ENCODE results near the gene TMEM163.
"Not testable (repeated sequence)": the region's sequence is repeated elsewhere in the genome, so short reads cannot be mapped to it uniquely, and the experiment has no call there.

TMEM163 gene

DNA sequence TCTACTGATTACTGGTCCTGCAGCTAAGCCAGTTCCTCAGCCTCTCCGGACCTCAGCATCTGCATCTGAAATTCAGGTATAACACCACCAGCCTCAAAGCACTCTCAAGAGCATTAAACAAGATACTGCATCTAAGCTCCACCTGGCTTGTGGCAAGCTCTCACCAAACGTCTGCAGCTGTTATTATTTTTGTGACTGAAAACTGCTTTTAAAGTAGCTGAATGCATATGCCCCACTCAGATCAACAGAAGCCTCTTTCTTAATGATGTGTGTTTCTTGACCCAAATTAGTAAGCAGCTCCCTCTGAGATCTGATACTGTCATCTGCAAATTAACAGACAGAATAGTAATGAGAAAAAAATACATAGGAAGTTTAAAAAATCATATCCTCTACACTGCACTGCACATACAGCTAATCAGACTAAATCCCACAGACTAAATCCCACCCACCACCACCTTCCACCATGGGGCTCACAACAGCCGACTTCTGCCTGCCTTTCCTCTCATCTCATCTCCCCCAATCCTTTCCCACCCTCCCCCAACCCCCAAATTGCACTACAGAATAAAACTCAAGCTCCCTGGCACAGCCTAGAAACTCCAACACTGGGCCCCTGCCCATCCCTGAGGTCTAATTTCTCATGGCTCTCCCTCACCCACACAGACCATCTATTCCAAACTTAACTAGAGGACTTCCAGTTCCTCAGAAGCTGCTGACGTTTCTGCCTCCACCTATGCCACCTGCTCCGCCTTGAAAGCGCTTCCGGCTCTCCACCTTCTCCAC lies 52.9 kb downstream of the TMEM163 start:
- DNase-seq (ENCODE audit: low read depth, low spot score): no peak

DNA sequence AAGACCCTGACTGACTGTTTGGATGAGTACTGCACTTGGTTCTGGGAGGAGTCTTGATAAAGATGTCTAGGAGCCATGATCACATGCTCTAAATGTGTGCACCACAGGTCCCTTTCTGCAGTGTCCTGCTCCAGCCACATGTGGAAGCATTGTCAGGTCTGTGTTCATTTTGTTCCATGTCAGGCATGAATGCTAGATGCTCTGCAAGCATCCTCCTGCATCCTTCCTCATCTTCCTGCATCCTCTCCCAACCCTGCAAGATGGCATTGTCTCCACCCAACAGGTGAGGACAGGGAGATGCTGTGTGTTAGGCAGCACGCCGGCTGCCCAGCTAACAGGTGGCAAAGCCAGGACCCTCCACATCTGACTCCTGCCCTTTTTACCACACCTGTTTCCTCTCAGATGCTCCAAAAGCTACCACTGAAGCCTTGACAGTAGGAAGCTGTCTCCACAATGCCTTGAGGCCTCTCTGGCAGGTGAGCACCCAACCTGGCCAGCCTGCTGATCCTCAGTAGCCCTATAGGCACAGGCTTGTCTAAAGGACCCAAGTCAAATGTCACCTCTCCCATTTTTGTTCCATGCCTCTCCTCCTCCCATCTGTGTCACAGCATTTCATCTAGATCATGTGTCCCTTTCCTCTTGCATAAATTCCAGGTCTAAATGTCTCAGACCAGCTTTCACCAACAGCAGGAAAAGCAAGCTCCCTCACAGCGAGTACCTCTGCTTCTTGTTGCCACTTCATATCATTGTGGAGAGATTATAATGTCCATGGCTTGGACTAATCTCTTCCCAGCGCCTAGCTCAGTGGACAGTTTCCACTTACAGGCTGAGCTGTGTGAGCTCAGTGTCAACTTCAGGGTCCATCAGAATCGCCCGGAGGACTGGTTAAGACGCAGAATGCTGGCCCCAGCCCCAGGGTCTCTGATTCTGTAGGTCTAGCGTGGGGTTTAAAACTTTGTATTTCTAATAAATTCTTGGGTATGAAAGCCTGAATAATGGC lies 55.0 kb downstream of the TMEM163 start:
- no peak for DNase-seq (ENCODE audit: low read depth, low spot score)

DNA sequence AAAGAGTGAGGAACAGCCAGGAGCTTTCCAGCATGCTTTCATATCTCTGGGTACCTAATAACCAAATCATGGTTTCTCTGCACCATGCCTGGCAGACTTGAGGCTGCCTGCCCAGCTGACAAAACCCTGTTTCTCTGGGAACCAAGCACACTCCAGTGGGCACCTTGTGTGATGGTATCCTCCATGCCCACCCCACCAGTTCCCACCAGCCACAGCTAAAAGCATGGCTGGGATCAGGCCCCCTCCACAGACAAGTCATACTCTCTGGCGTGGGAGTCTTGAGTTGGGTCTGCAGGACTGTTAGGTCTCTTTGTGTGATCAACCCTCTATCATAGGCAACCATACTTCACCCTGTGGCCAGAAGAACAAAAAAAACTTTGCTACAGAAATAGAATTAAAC lies 56.0 kb downstream of the TMEM163 start:
- no peak for DNase-seq (ENCODE audit: low read depth, low spot score)

DNA sequence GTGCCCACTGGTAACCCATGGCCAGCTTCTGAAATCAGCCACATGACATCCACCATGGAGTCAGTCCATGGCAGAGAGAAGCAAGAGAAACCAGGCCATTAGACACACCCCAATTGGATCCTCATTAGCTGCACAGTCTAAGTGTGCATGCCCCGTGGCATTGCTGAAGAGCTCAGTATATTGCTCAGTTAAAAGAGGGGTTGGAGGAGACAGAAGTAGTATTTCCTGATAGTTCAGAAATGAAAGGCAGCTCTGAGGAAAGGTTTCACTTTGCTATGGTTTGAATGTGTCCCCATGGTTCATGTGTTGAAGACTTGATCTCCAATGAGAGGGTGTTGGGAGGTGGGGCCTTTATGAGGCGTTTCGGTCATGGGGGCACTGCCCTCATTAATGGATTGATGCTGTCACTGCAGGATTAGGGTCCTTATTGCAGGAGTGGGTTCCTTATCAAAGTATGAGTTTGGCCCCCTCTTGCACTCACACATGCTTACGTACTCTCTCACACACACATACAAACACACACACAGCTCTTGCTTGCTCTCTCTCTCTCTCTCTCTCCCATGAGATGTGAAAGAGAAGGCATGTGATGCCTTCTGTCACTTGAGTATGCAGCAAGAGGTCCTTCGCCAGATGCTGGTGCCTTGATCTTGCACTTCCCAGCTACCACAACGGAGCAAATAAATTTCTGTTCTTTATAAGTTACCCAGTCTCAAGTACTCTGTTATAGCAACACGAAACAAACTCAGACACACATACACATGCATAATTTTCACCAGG lies 58.0 kb downstream of the TMEM163 start:
- DNase-seq (ENCODE audit: low read depth, low spot score): no peak

DNA sequence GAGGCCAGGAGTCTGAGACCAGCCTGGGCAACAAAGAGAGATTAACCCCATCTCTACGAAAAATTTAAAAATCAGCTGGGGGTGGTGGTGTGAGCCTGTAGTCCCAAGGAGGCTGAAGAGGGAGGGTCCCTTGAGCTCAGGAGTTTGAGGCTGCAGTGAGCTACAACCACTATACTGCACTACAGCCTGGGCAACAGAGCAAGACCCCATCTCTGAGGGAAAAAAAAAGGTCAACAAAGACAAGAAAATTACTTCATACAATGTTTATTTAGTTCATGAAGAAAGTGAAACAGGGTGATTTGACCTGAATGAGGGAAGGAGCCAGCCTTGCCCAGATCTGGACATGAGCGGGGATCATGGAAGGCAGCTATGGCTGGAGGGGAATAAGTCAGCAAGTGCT lies 59.1 kb downstream of the TMEM163 start:
- DNase-seq (ENCODE audit: low read depth, low spot score): no peak

DNA sequence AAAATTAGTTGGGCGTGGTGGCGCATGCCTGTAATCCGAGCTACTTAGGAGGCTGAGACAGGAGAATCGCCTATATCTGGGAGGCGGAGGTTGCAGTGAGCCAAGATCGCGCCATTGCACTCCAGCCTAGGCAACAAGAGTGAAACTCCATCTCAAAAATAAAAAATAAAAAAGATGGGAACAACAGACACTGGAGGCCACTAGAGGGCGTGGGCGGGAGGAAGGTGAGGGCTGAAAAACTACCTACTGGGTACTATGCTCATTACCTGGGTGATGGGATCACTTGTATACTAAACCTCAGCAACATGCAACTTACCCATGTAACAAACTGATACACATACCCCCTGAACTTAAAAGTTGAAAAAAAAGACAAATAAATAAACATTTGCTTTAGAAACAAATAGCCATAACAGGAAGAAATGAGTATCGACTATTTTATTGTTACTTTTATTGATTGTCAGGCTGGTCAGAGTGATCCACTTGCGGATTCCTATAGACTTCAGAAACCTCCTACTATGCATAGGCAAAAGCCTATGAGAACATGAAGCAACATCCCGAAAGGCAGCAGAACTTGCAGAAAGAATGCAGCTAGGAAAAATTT lies 61.0 kb downstream of the TMEM163 start:
- no peak for DNase-seq (ENCODE audit: low read depth, low spot score)

DNA sequence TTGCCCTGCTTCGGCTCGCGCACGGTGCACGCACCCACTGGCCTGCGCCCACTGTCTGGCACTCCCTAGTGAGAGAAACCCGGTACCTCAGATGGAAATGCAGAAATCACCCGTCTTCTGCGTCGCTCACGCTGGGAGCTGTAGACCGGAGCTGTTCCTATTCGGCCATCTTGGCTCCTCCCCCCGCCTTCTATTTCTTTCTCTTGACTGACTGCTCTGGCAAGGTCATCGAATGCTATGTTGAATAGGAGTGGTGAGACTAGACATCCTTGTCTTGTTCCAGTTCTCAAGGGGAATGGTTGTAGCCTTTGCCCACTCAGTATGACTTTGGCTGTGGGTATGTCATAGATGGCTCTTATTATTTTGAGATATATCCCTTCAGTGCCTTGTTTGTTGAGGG lies 62.4 kb downstream of the TMEM163 start:
- not testable (repeated sequence) for DNase-seq (ENCODE audit: low read depth, low spot score)

DNA sequence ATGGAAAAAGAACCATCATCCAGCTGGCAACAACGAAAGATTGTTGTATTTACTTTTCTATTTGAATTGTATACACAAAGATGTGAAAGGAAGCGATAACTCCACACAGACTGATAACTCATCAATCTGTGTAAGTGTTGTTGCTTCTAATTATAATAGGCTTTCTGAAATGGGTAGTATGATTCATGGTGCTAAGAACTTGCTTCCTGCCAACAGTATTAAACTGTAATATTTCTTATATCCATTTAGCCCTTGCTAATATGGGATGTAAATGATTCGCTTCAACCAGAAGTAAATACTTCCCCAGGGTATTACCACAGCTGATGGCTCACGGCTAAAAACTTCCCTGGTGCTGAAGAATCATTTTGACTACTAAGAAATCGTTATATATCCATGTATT lies 70.2 kb downstream of the TMEM163 start:
- no peak for DNase-seq (ENCODE audit: low read depth, low spot score)

DNA sequence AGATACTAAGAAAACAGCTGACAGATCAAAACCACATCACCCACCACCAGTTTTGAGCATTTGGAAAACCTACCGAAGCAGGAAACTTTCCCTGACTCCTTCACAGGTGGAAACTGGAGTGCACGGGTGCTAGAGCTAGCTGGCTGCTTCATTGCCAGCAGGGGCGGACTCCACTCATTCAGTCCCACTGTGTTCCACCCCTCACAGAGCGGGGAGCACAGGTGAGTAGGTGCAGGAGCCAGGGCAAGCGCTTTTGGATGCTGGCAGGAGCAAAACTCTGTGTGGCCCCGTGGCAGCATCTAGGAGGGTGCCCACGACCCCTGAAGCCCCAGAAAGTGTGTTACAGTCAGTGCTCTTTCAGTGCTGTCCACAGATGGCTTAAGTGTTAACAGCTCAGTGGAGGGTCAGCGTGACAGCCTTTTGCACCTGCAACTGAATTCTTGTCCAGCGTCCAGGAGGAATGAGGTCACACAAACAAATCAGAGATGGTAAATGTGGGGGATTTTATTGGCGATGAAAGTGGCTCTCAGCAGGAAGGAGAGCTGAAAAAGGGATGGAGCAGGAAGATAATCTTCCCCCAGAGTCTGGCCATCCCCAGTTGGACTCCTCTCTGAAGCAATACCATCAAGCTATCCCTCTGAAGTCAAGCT lies 71.1 kb downstream of the TMEM163 start:
- DNase-seq (ENCODE audit: low read depth, low spot score): no peak

DNA sequence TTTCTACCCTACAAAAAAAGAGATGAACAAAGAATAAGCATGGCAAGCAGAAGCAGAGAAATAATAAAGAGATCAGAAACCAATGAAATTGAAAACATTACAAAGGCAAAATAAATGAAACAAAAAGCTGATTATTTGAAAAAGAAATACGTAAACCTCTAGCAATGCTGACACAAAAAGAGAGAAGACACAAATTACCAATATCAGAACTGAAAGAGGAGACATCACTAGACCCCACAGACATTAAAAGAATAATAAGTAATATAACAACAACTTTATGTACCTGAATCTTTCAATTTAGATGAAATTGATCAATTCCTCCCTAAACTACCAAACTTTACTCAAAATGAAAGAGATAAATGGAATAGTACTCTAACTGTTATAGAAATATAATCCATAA lies 75.9 kb downstream of the TMEM163 start:
- no peak for DNase-seq (ENCODE audit: low read depth, low spot score)

DNA sequence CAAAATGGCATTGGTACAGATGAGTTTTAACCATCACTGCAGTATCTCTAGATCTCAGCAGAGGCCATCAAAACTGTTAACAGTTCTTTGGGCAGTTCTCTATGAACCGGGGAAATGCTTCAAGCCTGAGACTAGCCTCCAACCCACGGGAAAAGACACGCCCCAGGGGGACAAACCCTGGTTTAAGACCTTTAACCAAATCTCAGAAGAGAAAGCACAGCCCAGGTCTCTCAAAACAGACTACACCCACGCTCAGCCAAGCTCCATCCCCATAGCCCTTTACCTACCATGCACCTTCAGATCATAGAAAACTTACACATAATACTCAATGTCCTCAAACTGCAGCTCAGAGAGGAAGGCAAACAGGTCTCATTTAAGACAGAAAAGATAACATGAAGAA lies 78.3 kb downstream of the TMEM163 start:
- DNase-seq (ENCODE audit: low read depth, low spot score): no peak

DNA sequence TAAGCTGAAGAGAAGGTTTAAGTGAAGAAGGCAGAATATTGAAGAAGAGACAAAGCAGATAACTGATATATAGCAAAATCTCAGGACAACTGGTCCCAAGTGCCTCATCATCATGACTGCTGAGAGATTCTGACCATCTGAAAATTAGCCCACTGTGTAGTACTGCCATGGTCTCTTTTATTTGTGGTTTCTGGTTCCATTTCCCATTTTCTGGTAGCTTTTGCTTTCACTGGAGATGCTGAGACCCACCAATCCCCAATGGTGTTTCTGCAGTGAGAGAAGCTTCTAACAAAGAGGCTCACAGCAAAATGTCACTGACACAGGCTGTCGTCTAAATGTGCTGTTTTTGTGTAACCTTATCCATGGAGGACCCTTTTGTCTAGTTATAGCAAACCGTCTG lies 79.5 kb downstream of the TMEM163 start:
- no peak for DNase-seq (ENCODE audit: low read depth, low spot score)

DNA sequence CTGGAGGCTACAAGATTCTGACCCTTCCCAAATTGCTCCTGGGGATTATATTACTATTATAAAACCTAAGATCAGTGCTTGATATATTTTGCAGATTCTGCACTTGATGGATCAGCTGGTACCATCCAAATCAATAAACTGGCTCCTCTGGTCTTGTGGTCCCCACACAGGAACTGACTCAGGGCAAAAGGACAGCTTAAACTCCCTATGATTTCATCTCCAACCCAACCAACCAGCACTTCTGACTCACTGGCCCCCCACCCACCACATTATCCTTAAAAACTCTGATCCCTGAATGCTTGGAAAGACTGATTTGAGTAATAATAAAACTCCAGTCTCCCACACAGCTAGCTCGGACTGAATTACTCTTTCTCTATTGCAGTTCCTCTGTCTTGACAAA lies 82.1 kb downstream of the TMEM163 start:
- DNase-seq (ENCODE audit: low read depth, low spot score): no peak

DNA sequence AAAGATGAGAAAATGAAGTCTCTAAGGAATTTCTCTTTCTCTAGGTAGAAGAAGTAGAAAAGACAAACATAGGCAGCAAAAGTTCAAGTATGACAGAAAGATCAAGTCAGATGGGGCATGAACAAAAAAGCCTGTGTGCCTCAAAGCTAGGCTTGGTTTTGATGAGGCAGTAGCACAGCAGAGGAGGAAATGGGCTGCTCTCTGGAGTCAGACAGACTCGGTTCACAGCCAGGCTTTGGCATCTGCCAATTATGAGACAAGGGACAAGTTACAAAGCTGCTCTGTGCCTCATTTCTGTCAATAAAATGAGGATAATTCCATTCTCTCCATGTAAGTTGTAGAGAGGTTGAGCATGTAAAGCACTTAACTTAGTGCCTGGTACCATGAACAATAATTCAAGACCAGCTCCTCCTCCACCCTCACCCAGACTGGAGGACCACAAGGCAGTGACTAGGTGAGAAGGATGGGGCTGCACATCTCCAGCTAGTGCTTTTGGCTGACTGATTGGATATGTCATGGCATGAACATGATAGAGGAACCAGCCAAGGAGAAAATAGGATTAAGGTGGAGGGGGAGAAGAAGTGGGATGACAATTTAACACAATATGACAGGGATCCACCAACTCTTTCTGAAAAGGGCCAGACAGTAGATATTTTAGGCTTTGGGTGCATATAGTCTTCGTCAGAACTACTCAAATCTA lies 84.6 kb downstream of the TMEM163 start:
- no peak for DNase-seq (ENCODE audit: low read depth, low spot score)

DNA sequence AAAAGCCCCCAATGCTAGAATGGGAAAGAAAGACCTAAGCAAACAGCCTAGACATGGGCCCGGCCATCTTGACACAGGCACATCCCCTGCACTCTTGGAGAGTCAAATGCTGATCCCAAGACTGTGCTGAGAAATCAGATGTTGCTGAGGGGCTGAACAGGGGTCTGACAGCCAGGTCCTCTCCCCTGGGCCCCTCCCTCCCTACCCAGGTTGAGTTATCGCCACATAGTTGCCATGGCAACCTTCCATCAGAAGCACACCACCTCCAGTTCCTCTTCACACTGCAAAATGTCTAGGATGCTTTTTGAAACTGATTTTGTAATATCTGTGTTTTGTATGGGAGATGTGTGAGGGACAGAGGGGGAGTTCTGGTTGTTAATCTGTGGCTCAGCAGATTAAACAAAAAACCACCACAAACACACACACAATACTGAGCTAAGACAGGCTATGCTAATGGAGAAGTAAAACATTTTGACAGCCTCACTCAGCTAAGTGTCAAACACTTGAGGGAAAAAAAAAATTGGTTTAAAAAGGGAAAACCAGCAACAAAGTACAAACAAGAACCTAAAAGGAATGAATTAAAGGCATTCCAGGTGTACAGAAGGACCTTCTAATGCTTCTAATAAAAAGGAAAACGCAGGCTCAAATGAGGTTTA lies 88.2 kb downstream of the TMEM163 start:
- DNase-seq (ENCODE audit: low read depth, low spot score): no peak

DNA sequence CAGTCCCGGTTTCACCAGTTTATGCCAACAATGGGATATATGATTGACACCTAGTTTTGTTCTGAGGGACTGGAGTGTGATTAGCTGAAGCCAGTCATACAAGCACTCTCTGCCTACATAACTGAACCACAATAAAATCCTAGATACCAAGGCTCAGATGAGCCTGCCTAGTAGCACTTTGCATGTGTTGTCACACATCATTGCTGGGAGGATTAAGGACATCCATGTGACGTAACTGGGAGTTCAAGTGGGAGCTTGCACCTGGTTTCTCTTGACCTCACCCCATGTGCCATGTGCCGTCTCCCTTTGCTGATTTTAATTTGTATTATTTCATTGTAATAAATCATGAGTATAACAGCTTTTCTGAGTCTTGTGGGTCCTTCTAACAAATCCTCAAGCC lies 90.3 kb downstream of the TMEM163 start:
- no peak for DNase-seq (ENCODE audit: low read depth, low spot score)

DNA sequence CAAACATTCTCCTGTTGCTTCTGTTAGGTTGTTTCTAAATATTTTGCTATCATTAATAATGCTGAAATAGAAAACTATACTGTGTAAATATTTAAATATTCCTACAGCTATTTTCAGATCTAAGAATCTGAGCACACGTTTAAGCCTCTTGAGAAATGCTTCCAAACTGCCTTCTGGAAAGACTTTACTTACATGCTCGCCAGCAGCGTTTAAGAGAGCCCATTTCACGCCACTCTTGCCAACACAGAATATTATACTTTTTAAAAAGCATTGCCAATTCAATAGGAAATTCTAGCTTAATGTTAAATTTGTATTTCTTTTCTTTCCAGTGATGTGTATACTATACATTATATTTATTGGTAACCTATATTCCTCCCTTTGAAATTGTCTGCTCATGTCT lies 92.0 kb downstream of the TMEM163 start:
- no peak for DNase-seq (ENCODE audit: low read depth, low spot score)

DNA sequence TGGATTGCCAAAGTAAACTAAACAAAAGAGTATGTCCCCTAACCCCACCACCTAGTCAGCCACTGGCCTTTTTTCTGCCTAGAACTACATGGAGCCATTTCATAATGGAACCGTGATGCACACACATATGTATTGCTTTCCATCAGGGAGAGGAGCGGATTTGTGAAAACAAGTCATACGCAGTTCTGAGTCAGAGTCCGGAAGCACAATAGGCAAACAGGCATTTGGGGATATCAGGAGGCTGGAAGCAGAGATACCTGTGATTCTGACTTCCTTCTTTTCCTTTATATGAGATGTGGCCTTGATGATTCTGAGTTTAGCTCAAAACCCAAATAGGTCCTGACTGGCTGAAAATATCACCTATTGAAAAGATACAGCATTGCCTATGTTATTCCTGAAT lies 93.5 kb downstream of the TMEM163 start:
- no peak for DNase-seq (ENCODE audit: low read depth, low spot score)

DNA sequence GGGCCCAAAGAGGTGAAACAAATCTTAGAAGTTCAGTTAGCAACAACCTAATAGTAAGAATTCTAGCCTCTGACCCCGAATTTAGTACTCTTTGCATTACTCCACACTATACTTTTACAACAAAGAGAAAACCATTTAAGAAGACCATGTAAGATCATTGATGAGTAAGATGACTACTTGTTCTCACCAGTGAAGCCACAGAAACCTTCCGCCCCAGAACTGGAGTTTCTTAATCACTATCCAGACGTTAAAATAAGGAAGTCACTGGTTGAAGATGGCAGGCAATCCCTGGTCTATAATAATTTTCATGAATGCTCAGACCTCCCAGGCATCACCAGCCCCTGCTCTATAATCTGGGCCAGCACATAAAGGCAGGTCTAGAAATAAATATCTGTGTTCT lies 95.0 kb downstream of the TMEM163 start:
- no peak for DNase-seq (ENCODE audit: low read depth, low spot score)

DNA sequence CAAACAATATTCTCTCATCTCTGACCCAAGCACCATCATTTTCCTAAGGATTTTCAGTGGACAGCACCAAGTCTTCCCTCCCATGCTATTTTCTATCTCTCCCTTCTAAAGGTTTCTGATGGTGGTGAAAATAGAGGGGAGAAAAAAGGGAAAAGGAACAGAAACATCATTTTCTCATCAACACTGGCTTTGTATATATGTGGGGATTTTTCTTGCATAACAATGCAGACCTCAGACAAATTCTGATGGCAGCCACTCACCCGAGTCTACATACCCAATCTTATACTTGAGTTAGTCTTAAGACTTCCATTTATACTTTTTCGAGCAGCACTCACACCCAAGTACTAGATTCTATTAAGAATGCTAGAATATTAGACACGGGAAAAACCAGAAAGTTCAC lies 95.8 kb downstream of the TMEM163 start:
- no peak for DNase-seq (ENCODE audit: low read depth, low spot score)
